HG02623 (cell line): ENCODE measurements around the gene CNN3.
A peak's percentile ranks its signal among the peaks of the same experiment; 100 is the strongest.

Experiments
- ATAC-seq: cut with Tn5 transposase; IDR thresholded peaks from one replicate; pipeline ENCODE4 v1.9.1; 2021; ENCODE audit warnings: moderate library complexity; ENCODE audit not compliant: unreplicated experiment

CNN3 gene

GRCh38 chr1:94859174-94859573 is 67.7 kb downstream of the CNN3 start:
- ATAC-seq, result no peak

GRCh38 chr1:94858276-94858675 is 68.6 kb downstream of the CNN3 start:
- no peak for ATAC-seq

GRCh38 chr1:94856868-94857267 is 70.0 kb downstream of the CNN3 start:
- ATAC-seq, result no peak

GRCh38 chr1:94856004-94856403 is 70.9 kb downstream of the CNN3 start:
- ATAC-seq, result no peak

- ATAC-seq, result no peak
These were observed 71.6 kb downstream of the CNN3 start for GRCh38 chr1:94855307-94855700.

- peak; percentile 98 for ATAC-seq
These were observed 72.2 kb downstream of the CNN3 start for GRCh38 chr1:94854458-94855306.

GRCh38 chr1:94852788-94853187 is 74.1 kb downstream of the CNN3 start:
- ATAC-seq, result no peak

- ATAC-seq, result no peak
These were observed 75.3 kb downstream of the CNN3 start for GRCh38 chr1:94851571-94851970.
